ENCODE data around the gene NAV3. TPM values are rescaled to one million over a fixed set of nuclear protein-coding genes. Genes with fewer than 3 reads are reported as not detected.

The NAV3 gene, protein sequence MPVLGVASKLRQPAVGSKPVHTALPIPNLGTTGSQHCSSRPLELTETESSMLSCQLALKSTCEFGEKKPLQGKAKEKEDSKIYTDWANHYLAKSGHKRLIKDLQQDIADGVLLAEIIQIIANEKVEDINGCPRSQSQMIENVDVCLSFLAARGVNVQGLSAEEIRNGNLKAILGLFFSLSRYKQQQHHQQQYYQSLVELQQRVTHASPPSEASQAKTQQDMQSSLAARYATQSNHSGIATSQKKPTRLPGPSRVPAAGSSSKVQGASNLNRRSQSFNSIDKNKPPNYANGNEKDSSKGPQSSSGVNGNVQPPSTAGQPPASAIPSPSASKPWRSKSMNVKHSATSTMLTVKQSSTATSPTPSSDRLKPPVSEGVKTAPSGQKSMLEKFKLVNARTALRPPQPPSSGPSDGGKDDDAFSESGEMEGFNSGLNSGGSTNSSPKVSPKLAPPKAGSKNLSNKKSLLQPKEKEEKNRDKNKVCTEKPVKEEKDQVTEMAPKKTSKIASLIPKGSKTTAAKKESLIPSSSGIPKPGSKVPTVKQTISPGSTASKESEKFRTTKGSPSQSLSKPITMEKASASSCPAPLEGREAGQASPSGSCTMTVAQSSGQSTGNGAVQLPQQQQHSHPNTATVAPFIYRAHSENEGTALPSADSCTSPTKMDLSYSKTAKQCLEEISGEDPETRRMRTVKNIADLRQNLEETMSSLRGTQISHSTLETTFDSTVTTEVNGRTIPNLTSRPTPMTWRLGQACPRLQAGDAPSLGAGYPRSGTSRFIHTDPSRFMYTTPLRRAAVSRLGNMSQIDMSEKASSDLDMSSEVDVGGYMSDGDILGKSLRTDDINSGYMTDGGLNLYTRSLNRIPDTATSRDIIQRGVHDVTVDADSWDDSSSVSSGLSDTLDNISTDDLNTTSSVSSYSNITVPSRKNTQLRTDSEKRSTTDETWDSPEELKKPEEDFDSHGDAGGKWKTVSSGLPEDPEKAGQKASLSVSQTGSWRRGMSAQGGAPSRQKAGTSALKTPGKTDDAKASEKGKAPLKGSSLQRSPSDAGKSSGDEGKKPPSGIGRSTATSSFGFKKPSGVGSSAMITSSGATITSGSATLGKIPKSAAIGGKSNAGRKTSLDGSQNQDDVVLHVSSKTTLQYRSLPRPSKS (N-terminal part only)
- total RNA-seq, result 39.2 and 159 TPM in 2 replicates

GRCh38 chr12:77830583-77831351, at the start of gene NAV3:
TSS of gene NAV3 (plus strand) at chr12:77830894. CDS start at chr12:77831462, 568 bp downstream.

